ENCODE data around the gene ZFP3. TPM values are rescaled to one million over a fixed set of nuclear protein-coding genes. Genes with fewer than 3 reads are reported as not detected.
"Not testable (repeated sequence)": the region's sequence is repeated elsewhere in the genome, so short reads cannot be mapped to it uniquely, and the experiment has no call there.

Gene ZFP3
- total RNA-seq, 1 donor from 2014 or later, result 1.9 TPM

DNA sequence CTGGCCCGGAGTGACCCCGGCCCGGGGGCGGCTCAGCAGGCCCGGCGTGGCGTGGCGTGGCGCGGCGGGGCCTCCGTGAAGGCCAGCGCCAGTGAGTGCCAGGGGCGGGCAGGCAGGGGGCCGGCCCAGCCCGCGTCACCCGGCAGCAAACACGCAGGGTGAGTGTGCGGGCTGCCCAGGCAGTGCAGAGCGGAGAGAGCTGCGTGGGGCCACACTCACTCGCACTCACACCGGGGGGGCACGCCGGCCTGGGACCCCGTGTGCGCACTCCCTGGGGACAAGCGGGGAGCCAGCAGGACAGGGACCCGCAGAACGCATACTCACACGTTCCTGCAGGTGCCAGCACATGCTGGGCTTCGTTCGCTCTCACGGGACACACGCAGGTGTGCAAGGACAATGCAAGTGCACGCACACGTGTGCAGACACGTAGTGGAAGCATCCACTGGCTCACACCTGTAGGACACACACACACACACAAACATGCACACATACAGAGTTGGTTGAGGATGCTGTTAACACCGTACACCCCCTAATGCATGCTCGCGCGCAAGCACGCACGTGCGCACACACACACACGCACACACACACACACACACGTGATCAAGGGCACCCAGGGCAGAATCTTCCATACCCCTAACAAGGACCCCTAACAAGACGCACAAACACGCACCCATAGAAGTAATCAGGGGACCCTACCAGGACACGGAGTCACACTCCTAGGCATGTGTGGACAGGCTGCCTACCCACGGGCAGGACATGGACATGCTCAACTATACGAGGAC is 45.3 kb downstream of the ZFP3 start:
- Mint-ChIP-seq H3K4me3 (no peak overlapping the region), H3K4me1 (no peaks in the 10 kb centered on the region), H3K36me3 (ENCODE audit: low read depth) (no peaks in the 10 kb centered on the region), H3K27ac (no peak overlapping the region), H3K27me3 (peaks cover 25% of the 10 kb centered on the region), H3K9me3 (no peaks in the 10 kb centered on the region)
- intact Hi-C loops (cut with micrococcal nuclease), result no loop called here
- no peak for DNase-seq

DNA sequence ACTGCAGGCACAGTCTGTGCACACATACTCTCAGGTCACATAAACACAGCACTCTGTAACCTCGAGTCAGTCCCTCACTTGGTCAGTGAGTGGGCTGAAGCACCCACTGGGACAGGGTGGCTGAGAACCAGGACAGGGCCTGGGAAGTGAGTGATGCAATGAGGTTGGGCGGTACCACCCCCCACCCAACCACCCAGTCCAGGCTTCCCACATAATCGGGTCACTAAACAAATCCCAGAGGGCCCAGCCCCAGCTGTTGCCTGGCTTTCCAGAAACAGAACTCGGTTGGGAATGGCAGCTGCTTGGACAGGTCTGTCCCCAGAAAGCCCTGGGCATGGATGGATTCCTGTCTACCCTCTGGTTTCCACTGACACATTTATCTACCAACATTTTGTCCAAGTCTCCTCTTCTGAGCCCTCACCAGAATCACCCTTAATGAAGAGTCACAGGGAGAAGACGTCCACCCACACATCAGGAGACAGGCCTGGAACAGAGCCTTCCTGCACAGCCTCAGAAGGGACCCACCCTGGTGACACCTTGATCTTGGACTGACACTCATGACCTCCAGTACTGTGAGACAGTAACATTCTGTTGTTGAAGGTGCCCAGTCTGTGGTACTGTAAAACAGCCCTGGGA is 46.0 kb downstream of the ZFP3 start:
- H3K27ac Mint-ChIP-seq; H3K4me1 Mint-ChIP-seq; intact Hi-C loops (cut with micrococcal nuclease); DNase-seq; H3K9me3 Mint-ChIP-seq; H3K36me3 Mint-ChIP-seq (ENCODE audit: low read depth); H3K4me3 Mint-ChIP-seq: not testable (repeated sequence)
- peaks cover 22% of the 10 kb centered on the region for H3K27me3 Mint-ChIP-seq

DNA sequence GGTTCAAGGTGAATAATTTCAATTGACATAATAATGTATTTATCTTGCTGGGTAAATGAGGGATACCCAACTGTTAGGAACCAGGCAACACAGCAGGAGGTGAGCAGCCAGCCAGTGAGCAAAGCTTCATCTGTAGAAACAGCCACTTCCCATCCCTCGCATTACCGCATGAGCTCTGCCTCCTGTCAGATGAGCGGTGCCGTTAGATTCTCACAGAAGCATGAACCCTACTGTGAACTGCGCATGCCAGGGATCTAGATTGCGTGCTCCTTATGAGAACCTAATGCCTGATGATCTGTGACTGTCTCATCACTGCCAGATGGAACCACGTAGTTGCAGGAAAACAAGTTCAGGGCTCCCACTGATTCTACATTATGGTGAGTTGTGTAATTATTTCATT is 46.6 kb downstream of the ZFP3 start:
- H3K4me3 Mint-ChIP-seq; DNase-seq; H3K9me3 Mint-ChIP-seq; intact Hi-C loops (cut with micrococcal nuclease); H3K4me1 Mint-ChIP-seq; H3K27ac Mint-ChIP-seq; H3K36me3 Mint-ChIP-seq (ENCODE audit: low read depth): not testable (repeated sequence)
- H3K27me3 Mint-ChIP-seq, result peaks cover 20% of the 10 kb centered on the region

DNA sequence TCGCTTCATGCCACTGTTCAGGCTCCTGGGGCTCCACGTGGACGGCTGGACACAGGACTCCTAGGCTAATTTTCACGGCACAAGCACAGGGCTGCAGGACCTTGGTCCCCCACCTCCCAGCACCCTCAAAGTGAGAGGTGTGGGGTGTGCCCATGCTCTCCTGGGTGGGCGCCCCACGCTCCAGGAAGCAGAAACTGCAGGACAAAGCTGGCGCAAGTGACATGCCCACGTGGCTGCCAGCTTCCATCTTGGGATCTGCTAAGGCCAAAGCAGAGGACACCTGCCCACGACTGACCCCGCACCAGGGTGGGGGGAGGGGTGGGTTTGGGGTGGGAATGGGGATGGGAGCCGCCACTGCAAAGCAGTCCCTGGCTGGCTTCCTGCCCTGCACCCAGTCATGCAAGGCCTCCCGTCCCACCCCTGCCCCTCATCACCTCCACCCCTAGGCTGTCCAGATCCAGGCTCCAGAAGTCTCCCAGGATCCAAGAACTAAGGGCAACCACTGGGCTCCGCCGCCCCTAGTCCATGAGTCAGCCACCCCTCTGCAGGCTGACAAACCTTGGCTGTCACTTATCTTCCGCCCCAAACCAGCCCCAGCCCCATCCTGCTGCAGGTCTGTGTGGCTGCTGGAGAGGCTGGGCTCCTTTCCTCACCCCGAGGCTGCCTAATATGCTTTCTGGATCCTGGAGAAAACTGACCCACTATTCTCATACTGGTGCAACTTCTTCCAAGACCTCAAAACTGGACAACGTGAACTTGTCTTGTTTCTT is 48.6 kb downstream of the ZFP3 start:
- DNase-seq, result no peak
- Mint-ChIP-seq H3K36me3 (ENCODE audit: low read depth) (no peaks in the 10 kb centered on the region), H3K4me3 (no peak overlapping the region), H3K27ac (no peak overlapping the region), H3K27me3 (peaks cover 14% of the 10 kb centered on the region), H3K4me1 (no peaks in the 10 kb centered on the region), H3K9me3 (no peaks in the 10 kb centered on the region)
- intact Hi-C loops (cut with micrococcal nuclease), result no loop called here

DNA sequence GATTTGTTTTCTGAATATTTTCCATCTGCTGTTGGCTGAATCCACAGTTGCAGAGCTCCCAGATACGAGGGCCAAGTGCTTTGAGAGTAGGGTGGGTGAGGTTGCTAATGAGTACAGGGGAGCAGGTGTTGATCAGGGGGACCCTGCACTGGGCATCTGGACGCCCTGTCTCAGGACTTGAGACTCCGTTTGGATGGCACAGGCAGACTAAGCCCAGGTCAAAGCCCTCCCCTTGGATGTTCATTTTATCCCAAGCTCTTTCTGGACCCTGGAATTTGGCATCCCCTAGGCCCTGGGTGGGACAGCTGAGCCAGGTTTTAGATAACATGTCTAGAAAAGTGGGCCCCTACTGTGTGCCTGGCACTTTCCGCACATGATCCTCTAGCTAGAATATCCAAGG is 49.6 kb downstream of the ZFP3 start:
- peaks cover 10% of the 10 kb centered on the region for H3K27me3 Mint-ChIP-seq
- no peak for DNase-seq
- intact Hi-C loops (cut with micrococcal nuclease), result no loop called here
- H3K27ac Mint-ChIP-seq, result no peak overlapping the region
- H3K9me3 Mint-ChIP-seq, result no peaks in the 10 kb centered on the region
- H3K4me3 Mint-ChIP-seq, result no peak overlapping the region
- no peaks in the 10 kb centered on the region for H3K4me1 Mint-ChIP-seq
- no peaks in the 10 kb centered on the region for H3K36me3 Mint-ChIP-seq (ENCODE audit: low read depth)

DNA sequence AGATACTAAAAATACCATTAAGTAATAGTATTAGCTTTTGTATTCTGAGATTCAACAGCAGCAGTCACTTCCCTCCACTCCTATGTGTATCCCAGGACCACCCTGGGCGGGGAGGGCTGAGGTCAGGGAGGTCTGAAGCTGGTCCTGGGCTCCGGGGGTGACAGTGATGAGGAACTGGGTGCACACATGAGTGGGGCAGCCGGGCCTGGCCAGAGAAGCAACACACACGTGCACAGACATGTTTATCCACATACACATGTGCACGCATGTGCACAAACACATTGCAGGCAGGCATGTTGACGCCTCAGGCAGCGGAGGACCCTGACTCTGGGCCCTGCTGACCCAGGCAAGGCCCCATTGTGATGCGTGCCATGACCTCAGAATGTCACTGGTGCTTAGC is 50.1 kb downstream of the ZFP3 start:
- H3K4me3 Mint-ChIP-seq; H3K36me3 Mint-ChIP-seq (ENCODE audit: low read depth); H3K4me1 Mint-ChIP-seq; H3K27ac Mint-ChIP-seq; H3K9me3 Mint-ChIP-seq; DNase-seq; intact Hi-C loops (cut with micrococcal nuclease): not testable (repeated sequence)
- peaks cover 10% of the 10 kb centered on the region for H3K27me3 Mint-ChIP-seq

DNA sequence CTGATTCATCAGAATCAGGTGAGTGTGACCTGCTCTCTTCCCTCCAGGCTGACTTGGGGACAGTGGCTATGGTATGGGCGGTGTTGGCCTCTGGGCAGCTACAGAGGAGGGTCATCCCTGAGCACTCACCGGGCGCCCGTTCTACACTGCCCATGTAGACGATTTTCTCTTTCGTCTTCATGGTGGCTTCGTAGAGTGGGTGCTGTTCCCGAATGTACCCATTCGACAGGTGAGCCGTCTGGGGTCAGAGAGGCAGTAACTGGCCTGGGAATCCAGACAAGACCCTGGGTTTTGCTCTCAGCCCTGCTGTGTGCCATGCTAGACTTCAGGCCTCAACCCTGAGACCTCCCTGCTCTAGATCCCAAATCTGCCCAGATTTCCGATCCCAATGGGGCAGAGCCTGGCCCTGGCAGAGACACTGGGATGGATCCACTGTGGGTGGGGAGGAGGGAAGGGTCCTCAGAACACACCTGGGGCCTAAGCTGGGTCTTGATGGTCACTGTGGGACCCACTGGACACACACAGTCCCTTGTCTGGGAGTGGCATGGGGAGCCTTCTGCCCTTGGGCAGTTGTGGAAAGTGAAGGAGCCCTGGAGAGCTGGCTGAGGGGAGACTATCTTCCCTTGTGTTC is 50.8 kb downstream of the ZFP3 start:
- H3K36me3 Mint-ChIP-seq (ENCODE audit: low read depth), result no peaks in the 10 kb centered on the region
- H3K4me3 Mint-ChIP-seq, result no peak overlapping the region
- no peaks in the 10 kb centered on the region for H3K4me1 Mint-ChIP-seq
- intact Hi-C loops (cut with micrococcal nuclease), result no loop called here
- H3K27ac Mint-ChIP-seq, result no peak overlapping the region
- DNase-seq, result no peak
- H3K9me3 Mint-ChIP-seq, result no peaks in the 10 kb centered on the region
- H3K27me3 Mint-ChIP-seq, result peaks cover 5% of the 10 kb centered on the region

DNA sequence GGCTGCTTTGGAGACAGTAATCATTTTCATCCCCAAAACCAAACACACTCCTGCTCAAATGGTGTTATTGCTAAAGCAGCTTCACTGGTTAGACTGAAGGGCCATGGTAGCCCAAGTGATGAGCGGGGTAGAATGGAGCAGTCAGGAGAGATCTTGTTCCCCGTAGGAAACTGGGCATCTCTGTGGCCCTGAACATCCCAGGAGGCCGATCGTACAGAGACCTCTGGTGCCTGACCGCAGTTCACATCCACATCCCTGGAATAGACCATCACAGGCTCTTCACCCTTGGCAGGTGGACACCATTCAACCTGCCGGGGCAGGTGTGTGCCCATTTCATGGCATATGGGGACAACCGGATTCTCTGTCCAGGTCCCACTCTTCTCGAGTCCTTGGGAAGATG is 51.5 kb downstream of the ZFP3 start:
- H3K27me3 Mint-ChIP-seq; H3K27ac Mint-ChIP-seq; intact Hi-C loops (cut with micrococcal nuclease); H3K4me3 Mint-ChIP-seq; H3K9me3 Mint-ChIP-seq; DNase-seq; H3K4me1 Mint-ChIP-seq; H3K36me3 Mint-ChIP-seq (ENCODE audit: low read depth): not testable (repeated sequence)

DNA sequence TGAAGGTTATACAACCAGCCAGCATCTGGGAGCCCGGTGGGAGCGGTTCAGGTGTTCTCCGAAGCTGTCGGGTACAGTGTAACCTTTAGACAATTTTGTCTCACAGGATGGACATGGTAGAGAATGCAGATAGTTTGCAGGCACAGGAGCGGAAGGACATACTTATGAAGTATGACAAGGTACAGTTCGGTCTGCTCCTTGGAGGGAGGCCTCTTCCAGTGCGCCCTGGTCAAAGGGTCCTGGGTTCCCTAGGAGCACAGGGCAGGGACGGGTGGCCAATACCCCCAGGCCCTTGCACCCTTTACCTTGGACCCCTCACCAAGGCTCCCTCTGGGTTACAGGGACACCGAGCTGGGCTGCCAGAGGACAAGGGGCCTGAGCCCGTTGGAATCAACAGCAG is 52.0 kb downstream of the ZFP3 start:
- intact Hi-C loops (cut with micrococcal nuclease); H3K4me3 Mint-ChIP-seq; H3K27ac Mint-ChIP-seq; DNase-seq; H3K36me3 Mint-ChIP-seq (ENCODE audit: low read depth); H3K9me3 Mint-ChIP-seq; H3K27me3 Mint-ChIP-seq; H3K4me1 Mint-ChIP-seq: not testable (repeated sequence)

DNA sequence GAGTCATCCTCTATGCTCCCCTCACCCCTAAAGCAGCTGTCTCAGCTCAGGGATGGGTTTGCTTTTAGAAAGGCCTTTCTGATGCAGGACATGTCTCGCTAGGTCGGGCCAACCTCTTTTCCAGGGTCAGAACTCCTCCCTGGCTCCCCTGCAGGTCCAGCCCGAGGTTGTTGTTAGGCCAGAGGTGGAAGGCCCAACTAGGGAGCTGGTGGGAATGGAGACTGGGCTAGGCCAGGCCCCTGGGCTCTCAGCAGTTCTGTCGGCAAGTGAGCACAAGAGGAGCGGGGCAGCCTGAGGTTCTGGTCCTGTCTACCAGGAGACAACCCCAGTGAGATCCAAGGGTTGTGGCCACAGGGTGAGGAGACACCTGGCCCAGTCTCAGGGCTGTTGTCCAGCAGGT is 52.4 kb downstream of the ZFP3 start:
- H3K36me3 Mint-ChIP-seq (ENCODE audit: low read depth); intact Hi-C loops (cut with micrococcal nuclease); H3K27ac Mint-ChIP-seq; H3K27me3 Mint-ChIP-seq; H3K9me3 Mint-ChIP-seq; DNase-seq; H3K4me1 Mint-ChIP-seq; H3K4me3 Mint-ChIP-seq: not testable (repeated sequence)

DNA sequence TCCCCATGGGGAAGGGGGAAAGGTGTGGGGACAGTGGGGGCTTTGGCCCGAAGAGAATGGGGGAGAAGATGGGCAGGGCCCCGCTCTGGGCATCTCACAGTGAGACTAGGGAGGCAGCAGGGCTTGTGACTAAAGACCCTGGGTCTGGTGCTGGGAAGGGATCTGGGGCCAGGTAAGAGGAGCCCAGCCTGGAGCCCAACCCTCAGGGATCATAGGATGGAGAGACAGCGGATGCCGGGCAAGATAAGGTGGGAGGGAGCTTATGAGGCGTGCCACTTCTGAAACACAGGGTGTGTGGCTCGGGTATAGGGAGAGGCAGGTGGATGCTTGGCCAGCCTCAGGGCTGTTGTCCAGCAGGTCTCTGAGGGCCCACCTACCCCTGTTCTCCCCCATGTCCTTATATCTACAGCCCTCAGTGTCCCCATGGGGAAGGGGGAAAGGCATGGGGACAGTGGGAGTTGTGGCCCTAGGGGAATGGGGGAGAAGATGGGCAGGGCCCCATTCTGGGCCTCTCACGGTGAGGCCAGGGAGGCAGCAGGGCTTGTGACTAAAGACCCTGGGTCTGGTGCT is 53.0 kb downstream of the ZFP3 start:
- Mint-ChIP-seq H3K27me3 (no peaks in the 10 kb centered on the region), H3K27ac (no peak overlapping the region), H3K36me3 (ENCODE audit: low read depth) (no peaks in the 10 kb centered on the region), H3K4me3 (no peak overlapping the region), H3K9me3 (no peaks in the 10 kb centered on the region), H3K4me1 (no peaks in the 10 kb centered on the region)
- DNase-seq, result no peak
- intact Hi-C loops (cut with micrococcal nuclease), result no loop called here

DNA sequence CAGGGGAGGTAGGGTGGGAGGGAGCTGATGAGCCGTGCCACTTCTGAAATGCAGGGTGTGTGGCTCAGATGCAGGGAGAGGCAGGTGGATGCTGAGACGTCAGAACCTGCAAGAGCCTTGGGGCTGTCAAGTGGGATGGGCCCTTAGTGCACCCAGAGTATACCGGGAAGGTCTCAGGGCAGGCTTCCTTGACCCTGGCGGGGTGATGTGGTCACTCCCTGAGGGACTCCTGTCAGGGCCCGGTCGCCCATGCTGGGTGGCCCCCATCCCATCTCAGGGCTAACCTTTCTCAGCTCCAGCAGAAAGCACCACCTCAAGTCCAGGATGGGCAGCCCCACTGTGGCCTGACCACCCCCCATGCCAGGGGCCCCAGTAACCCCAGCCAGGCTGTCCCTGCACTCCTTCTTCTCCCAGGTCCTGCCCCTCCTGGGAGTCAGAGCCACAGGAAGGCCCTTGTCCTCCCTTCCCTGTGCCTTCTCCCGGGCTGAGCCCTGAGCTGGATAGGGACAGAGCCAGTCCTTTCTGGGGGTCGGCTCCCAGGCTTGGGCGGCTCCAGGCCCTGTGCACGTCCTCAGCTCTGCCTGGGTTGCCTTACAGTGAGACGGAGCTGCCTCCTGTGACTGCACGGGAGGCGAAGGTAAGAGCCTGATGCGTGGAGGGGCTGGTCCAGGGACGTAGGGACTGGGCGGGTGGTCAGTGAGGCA is 53.7 kb downstream of the ZFP3 start:
- H3K36me3 Mint-ChIP-seq (ENCODE audit: low read depth); H3K4me1 Mint-ChIP-seq; H3K27me3 Mint-ChIP-seq; intact Hi-C loops (cut with micrococcal nuclease); H3K4me3 Mint-ChIP-seq; H3K9me3 Mint-ChIP-seq; DNase-seq; H3K27ac Mint-ChIP-seq: not testable (repeated sequence)

DNA sequence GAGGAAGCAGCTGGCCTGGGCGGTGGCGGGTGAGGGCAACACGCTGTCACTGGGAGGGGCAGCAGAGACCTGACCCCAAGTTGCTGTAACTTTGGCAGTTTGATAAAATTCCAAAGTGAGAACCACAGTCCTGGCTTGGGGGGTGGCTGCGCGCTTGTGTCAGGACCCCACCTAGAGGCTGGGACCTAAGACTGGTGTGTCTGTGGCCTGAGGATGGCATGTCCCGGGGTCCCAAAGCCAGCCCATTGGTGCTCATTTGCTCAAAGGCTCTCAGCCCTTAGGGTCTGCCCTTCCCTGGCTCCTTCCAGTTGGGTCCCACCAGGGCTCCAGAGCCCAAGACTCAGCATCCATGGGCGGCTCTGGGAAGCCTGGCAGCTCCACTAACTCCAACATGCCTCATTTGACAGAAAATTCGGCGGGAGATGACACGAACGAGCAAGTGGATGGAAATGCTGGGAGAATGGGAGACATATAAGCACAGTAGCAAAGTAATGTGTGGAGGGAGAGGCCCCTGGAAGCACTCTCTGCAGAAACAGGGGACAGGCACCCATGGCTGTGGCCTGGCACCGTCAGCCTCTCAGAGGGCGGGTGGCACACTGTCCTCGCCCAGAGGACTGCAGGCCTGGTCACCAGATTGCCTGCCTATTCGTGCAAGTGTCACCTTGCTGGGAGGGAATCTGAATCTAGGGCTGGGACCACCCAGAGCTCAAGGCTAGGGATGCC is 54.4 kb downstream of the ZFP3 start:
- intact Hi-C loops (cut with micrococcal nuclease); DNase-seq: not testable (repeated sequence)

More for the DNA sequence above, 54.4 kb downstream of the ZFP3 start:
- not testable (repeated sequence) for H3K27me3 Mint-ChIP-seq; H3K4me1 Mint-ChIP-seq; H3K27ac Mint-ChIP-seq; H3K9me3 Mint-ChIP-seq; H3K36me3 Mint-ChIP-seq (ENCODE audit: low read depth); H3K4me3 Mint-ChIP-seq
